ENCODE data around the gene ACSS1.

The ACSS1 gene

GRCh38 chr20:24993337-24994185 lies 64.4 kb downstream of the ACSS1 start:
- peak; percentile 6 for TF ChIP-seq CTCF (IDR thresholded peaks at IDR 0.05; ENCODE audit: insufficient read depth, low read depth, low read length, missing control alignments)
- no peak for DNase-seq (ENCODE audit: low read depth)
- peak overlapping the region; percentile 90 for H3K4me3 ChIP-seq (ENCODE audit: low read depth, low read length)

- peak; percentile 96 for DNase-seq (ENCODE audit: low read depth)
- TF ChIP-seq CTCF (IDR thresholded peaks at IDR 0.05; ENCODE audit: insufficient read depth, low read depth, low read length, missing control alignments) = no peak
- H3K4me3 ChIP-seq (ENCODE audit: low read depth, low read length) = peak within 1 kb of the TSS; percentile 90
These were observed 65.3 kb downstream of the ACSS1 start, which contains the start of gene APMAP for GRCh38 chr20:24992487-24993205. TSS of gene APMAP (minus strand) at chr20:24992751. CDS start at chr20:24992688, 63 bp downstream.

GRCh38 chr20:24991897-24992486 lies 65.9 kb downstream of the ACSS1 start:
- peak overlapping the region; percentile 90 for H3K4me3 ChIP-seq (ENCODE audit: low read depth, low read length)
- no peak for DNase-seq (ENCODE audit: low read depth)
- no peak for TF ChIP-seq CTCF (IDR thresholded peaks at IDR 0.05; ENCODE audit: insufficient read depth, low read depth, low read length, missing control alignments)

- DNase-seq (ENCODE audit: low read depth) = no peak
- TF ChIP-seq CTCF (IDR thresholded peaks at IDR 0.05; ENCODE audit: insufficient read depth, low read depth, low read length, missing control alignments) = no peak
These were observed 67.1 kb downstream of the ACSS1 start for GRCh38 chr20:24990810-24991252.

GRCh38 chr20:24989162-24989561 lies 68.8 kb downstream of the ACSS1 start:
- no peak for TF ChIP-seq CTCF (IDR thresholded peaks at IDR 0.05; ENCODE audit: insufficient read depth, low read depth, low read length, missing control alignments)
- no peak for DNase-seq (ENCODE audit: low read depth)
- H3K4me3 ChIP-seq (ENCODE audit: low read depth, low read length) = no peak overlapping the region

More at GRCh38 chr20:24990810-24991252, 67.1 kb downstream of the ACSS1 start:
- no peak overlapping the region for H3K4me3 ChIP-seq (ENCODE audit: low read depth, low read length)

GRCh38 chr20:24987873-24988835 lies 69.8 kb downstream of the ACSS1 start:
- no peak for DNase-seq (ENCODE audit: low read depth)
- no peak for TF ChIP-seq CTCF (IDR thresholded peaks at IDR 0.05; ENCODE audit: insufficient read depth, low read depth, low read length, missing control alignments)
- H3K4me3 ChIP-seq (ENCODE audit: low read depth, low read length) = no peak overlapping the region

Measured in GM12865 (cell line).